Measurements from ENCODE around the gene LMBRD1.
"Not testable (repeated sequence)": the region's sequence is repeated elsewhere in the genome, so short reads cannot be mapped to it uniquely, and the experiment has no call there.

Gene LMBRD1

GRCh38 chr6:69796642-69797390 is at the start of gene LMBRD1:
Gene LMBRD1, minus strand, starts transcription at chr6:69797010. Its CDS starts 129 bp downstream, at chr6:69796881.
- DNase-seq (ENCODE audit: low spot score) = peak; percentile 94

GRCh38 chr6:69846312-69846711 is 49.5 kb upstream of the LMBRD1 start:
- DNase-seq (ENCODE audit: low spot score) = no peak

GRCh38 chr6:69843189-69843588 is 46.4 kb upstream of the LMBRD1 start:
- no peak for DNase-seq (ENCODE audit: low spot score)

GRCh38 chr6:69841862-69842261 is 45.1 kb upstream of the LMBRD1 start:
- DNase-seq (ENCODE audit: low spot score) = no peak

GRCh38 chr6:69835414-69836179 is 38.8 kb upstream of the LMBRD1 start:
- DNase-seq (ENCODE audit: low spot score) = peak; percentile 72

- no peak for DNase-seq (ENCODE audit: low spot score)
These were observed 35.7 kb upstream of the LMBRD1 start for GRCh38 chr6:69832558-69832957.

GRCh38 chr6:69827276-69827893 is 30.6 kb upstream of the LMBRD1 start:
- DNase-seq (ENCODE audit: low spot score) = no peak

- no peak for DNase-seq (ENCODE audit: low spot score)
These were observed 29.1 kb upstream of the LMBRD1 start for GRCh38 chr6:69825904-69826303.

- not testable (repeated sequence) for DNase-seq (ENCODE audit: low spot score)
These were observed 27.5 kb upstream of the LMBRD1 start for GRCh38 chr6:69824355-69824754.

GRCh38 chr6:69820438-69820837 is 23.6 kb upstream of the LMBRD1 start:
- no peak for DNase-seq (ENCODE audit: low spot score)

- no peak for DNase-seq (ENCODE audit: low spot score)
These were observed 23.2 kb upstream of the LMBRD1 start for GRCh38 chr6:69820018-69820417.

GRCh38 chr6:69819138-69819537 is 22.3 kb upstream of the LMBRD1 start:
- no peak for DNase-seq (ENCODE audit: low spot score)

- DNase-seq (ENCODE audit: low spot score) = no peak
These were observed 21.6 kb upstream of the LMBRD1 start for GRCh38 chr6:69818223-69818930.

GRCh38 chr6:69817358-69817757 is 20.5 kb upstream of the LMBRD1 start:
- DNase-seq (ENCODE audit: low spot score) = no peak

GRCh38 chr6:69816569-69816968 is 19.8 kb upstream of the LMBRD1 start:
- peak; percentile 27 for DNase-seq (ENCODE audit: low spot score)

- no peak for DNase-seq (ENCODE audit: low spot score)
These were observed 19.2 kb upstream of the LMBRD1 start for GRCh38 chr6:69816026-69816425.

GRCh38 chr6:69813508-69813907 is 16.7 kb upstream of the LMBRD1 start:
- DNase-seq (ENCODE audit: low spot score) = peak; percentile 53

GRCh38 chr6:69812746-69813427 is 16.1 kb upstream of the LMBRD1 start:
- DNase-seq (ENCODE audit: low spot score) = no peak

GRCh38 chr6:69802995-69803394 is 6.2 kb upstream of the LMBRD1 start:
- no peak for DNase-seq (ENCODE audit: low spot score)

- DNase-seq (ENCODE audit: low spot score) = no peak
These were observed 4.9 kb upstream of the LMBRD1 start for GRCh38 chr6:69801711-69802110.

GRCh38 chr6:69801225-69801624 is 4.4 kb upstream of the LMBRD1 start:
- no peak for DNase-seq (ENCODE audit: low spot score)

GRCh38 chr6:69798796-69799195 is 2.0 kb upstream of the LMBRD1 start:
- not testable (repeated sequence) for DNase-seq (ENCODE audit: low spot score)

Data from pons (tissue), 1 donor.